Skeletal muscle tissue (tissue), 4 donors: ENCODE data around the gene DNAJB6. TPM values are rescaled to one million over a fixed set of nuclear protein-coding genes. Genes with fewer than 3 reads are reported as not detected.

Experiments used
- H3K27ac ChIP-seq: one replicate; pipeline ENCODE4 v1.7.0; 2013; ENCODE audit warnings: mild to moderate bottlenecking, low read depth, low read length, inconsistent platforms
- H3K27me3 ChIP-seq, 3 donors: one replicate each; pipeline ENCODE4 v1.7.0; 2013; ENCODE audit warnings: low read length in 3 of 3; ENCODE audit not compliant: control insufficient read depth in 3 of 3, insufficient read depth in 3 of 3
- H3K36me3 ChIP-seq, 3 donors: one replicate each; pipeline ENCODE4 v1.7.0; 2013; ENCODE audit warnings: low read length in 3 of 3; ENCODE audit not compliant: control insufficient read depth in 3 of 3, insufficient read depth in 3 of 3
- H3K4me1 ChIP-seq, 3 donors: one replicate each; pipeline ENCODE4 v1.7.0; 2013; ENCODE audit warnings: low read length in 3 of 3, mild to moderate bottlenecking in 3 of 3; ENCODE audit not compliant: control insufficient read depth in 3 of 3, insufficient read depth in 3 of 3
- H3K4me3 ChIP-seq, 3 donors: one replicate each; pipeline ENCODE4 v1.7.0; 2013; ENCODE audit warnings: low read length in 3 of 3
- H3K9ac ChIP-seq, 3 donors: one replicate each; pipeline ENCODE4 v1.7.0; 2013; ENCODE audit warnings: low read length in 3 of 3, mild to moderate bottlenecking in 3 of 3, moderate library complexity in 2 of 3, low read depth in 1 of 3
- H3K9me3 ChIP-seq, 3 donors: one replicate each; pipeline ENCODE4 v1.7.0; 2013; ENCODE audit warnings: low read length in 3 of 3; ENCODE audit not compliant: control insufficient read depth in 3 of 3
- total RNA-seq: library from RNA; depleted of rRNA; stranded (reverse); fragments of >200 nt; gene quantifications from one replicate; pipeline ENCODE4 v1.2.3, GENCODE V29; 2014
- donor health status: Osteomylitis.

Gene DNAJB6
- total RNA-seq, 1 donor from 2014 or later: 68.9 TPM

DNA sequence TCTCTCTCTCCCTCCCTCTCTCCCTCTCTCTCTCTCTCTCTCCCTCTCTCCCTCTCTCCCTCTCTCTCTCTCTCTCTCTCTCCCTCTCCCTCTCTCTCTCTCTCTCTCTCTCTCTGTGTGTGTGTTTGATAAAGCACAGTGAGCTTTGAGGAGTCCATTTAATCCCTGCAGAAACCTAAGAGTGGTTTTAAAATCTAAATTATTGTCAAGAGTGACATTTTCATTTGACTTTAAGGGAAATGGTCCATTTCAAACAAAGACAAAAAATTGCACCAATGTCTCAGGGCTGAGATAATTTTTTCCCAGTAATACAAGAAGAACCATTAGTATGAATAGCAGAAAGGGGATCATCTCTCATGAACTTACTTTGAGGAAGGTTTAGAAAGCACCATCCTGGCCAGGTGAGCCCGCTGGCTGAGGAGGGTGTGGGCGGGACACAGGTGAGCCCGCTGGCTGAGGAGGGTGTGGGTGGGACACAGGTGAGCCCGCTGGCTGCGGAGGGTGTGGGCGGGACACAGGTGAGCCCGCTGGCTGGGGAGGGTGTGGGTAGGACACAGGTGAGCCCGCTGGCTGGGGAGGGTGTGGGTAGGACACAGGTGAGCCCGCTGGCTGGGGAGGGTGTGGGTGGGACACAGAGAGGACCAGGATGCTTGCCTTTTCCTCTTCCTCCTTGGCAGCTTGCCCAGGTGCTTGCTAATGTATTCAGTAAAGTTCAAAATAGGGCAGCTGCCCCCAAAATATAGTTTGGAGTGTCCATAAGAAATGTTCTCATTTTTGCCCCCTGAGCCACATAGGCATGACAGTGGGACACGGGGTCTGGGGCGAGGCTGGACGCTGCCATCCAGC, 125.0 kb downstream of the DNAJB6 start:
- H3K27me3 ChIP-seq: peaks cover 18 to 41% (median 25%) of the 10 kb centered on the region in 3 donors
- H3K9me3 ChIP-seq: no peaks in the 10 kb centered on the region
- peaks cover 0 to 6% (median 4%) of the 10 kb centered on the region in 3 donors for H3K4me1 ChIP-seq
- H3K36me3 ChIP-seq: no peaks in the 10 kb centered on the region
- H3K27ac ChIP-seq: no peak overlapping the region
- peak overlapping the region in 1 of 3 donors; percentile 52 for H3K4me3 ChIP-seq
- peak overlapping the region in 1 of 3 donors; percentile 1 for H3K9ac ChIP-seq

DNA sequence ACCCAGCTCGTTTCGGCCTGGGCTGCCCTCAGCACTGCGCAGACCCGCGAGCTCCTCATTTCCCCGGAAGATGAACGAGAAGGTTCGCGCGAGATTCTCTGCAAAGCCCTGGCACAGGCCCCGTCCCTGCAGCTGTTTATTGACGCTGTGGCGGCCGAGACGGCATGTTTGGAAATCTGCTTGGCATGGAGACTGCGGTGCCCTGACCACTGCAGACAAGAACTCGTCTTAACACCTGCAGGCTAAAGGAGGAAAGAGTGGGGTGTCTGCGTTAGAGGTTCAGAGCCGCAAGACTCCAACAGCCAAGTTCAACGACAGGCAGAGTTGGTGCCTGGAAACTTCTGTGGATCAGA, 125.6 kb downstream of the DNAJB6 start:
- H3K27me3 ChIP-seq: peaks cover 18 to 42% (median 25%) of the 10 kb centered on the region in 3 donors

DNA sequence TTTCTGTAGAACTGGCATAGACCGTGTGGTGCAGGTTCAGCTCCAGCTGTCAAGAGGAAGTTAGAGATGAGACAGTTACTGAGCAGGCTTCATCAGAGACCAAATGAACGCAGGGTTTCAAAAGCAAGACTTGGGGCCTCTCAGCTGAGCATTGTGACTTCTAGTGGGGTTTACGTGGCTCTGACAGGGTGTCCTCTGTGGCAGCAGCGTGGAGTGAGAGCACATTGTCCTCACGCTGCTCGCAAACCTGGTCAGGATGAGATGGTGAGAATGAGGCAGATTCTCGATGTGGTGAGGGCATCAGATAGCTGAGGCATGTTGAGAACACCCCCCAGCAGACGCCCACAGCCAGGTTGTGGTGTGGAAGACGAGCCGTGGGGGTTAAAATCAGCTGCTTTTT, 126.0 kb downstream of the DNAJB6 start:
- Histone ChIP-seq H3K4me3 (no peak overlapping the region), H3K9me3 (no peaks in the 10 kb centered on the region), H3K36me3 (no peaks in the 10 kb centered on the region), H3K27me3 (peaks cover 18 to 37% (median 25%) of the 10 kb centered on the region in 3 donors), H3K27ac (no peak overlapping the region), H3K9ac (peak overlapping the region in 2 of 3 donors; percentile 1 to 32), H3K4me1 (peaks cover 0 to 6% (median 4%) of the 10 kb centered on the region in 3 donors)

More for the DNA sequence above, 125.6 kb downstream of the DNAJB6 start:
- Histone ChIP-seq H3K36me3 (no peaks in the 10 kb centered on the region), H3K9ac (peak overlapping the region in 2 of 3 donors; percentile 1 to 32), H3K4me1 (peaks cover 0 to 6% (median 4%) of the 10 kb centered on the region in 3 donors), H3K4me3 (peak overlapping the region in 1 of 3 donors; percentile 52), H3K27ac (no peak overlapping the region), H3K9me3 (no peaks in the 10 kb centered on the region)

DNA sequence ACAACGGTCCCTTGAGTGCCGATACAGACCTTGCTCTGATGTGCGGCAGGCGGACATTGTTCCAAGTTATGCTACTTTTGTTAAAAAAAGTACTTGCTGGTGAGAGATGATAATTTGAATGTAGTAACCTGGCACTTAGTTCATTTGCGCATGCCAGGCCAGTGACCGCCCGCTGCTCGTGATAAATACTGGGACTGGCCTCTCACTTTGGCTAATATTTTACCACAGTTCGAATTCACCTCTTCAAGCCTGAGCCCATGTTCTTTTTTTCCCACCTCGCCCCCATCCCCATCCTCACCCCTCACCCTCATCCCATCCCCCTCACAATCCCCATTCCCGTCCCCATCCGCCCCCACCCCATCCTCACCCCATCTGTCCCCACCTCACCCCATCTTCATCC, 126.4 kb downstream of the DNAJB6 start:
- H3K4me1 ChIP-seq: peaks cover 0 to 6% (median 4%) of the 10 kb centered on the region in 3 donors
- H3K4me3 ChIP-seq: no peak overlapping the region
- no peak overlapping the region for H3K27ac ChIP-seq
- no peaks in the 10 kb centered on the region for H3K9me3 ChIP-seq
- no peak overlapping the region for H3K9ac ChIP-seq
- H3K27me3 ChIP-seq: peaks cover 18 to 37% (median 25%) of the 10 kb centered on the region in 3 donors
- H3K36me3 ChIP-seq: no peaks in the 10 kb centered on the region

DNA sequence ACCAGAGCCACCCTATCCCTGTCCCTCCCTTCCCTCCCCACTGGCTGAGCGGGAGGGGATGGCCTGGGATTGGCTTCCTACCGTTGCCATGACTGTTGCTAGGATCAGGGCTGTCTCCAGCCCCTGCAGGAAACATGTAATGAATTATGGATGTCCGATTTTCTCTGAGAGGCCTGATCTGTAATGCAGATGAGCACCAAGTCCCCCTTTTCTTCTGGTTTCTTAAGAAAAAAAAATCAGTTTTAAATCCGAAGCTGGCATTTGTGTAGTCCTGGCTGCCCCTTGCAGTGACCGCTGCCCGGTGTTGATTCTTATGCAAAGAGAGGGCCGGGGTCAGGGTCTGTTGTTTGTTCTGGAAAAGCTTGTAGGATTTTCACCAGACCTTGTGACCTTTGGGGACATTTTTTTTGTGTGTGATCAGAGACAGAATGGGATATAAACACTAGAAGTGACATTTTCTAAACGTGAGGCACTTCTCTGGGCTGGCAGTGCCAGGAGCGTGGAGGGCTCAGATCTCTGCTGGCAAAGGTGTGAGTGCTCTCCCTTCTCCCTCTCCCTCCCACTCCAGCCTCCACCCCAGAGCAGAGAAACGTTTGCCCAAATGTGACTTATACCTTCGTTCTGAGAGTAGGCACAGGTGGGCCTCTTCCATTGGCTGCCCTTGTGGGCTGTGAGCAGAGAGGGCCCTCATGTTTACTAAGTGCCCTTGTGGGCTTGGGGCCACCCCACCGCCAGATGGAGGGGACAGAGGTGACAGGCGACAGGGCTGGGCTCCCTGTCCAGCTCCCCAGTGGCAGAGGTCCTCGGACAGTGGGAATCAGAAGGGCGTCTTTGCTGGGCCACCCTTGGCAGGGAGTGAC, 127.5 kb downstream of the DNAJB6 start:
- H3K4me3 ChIP-seq: no peak overlapping the region
- no peaks in the 10 kb centered on the region for H3K36me3 ChIP-seq
- no peak overlapping the region for H3K9ac ChIP-seq
- no peak overlapping the region for H3K27ac ChIP-seq
- H3K27me3 ChIP-seq: peaks cover 18 to 39% (median 25%) of the 10 kb centered on the region in 3 donors
- peaks cover 0 to 6% (median 4%) of the 10 kb centered on the region in 3 donors for H3K4me1 ChIP-seq
- no peaks in the 10 kb centered on the region for H3K9me3 ChIP-seq

DNA sequence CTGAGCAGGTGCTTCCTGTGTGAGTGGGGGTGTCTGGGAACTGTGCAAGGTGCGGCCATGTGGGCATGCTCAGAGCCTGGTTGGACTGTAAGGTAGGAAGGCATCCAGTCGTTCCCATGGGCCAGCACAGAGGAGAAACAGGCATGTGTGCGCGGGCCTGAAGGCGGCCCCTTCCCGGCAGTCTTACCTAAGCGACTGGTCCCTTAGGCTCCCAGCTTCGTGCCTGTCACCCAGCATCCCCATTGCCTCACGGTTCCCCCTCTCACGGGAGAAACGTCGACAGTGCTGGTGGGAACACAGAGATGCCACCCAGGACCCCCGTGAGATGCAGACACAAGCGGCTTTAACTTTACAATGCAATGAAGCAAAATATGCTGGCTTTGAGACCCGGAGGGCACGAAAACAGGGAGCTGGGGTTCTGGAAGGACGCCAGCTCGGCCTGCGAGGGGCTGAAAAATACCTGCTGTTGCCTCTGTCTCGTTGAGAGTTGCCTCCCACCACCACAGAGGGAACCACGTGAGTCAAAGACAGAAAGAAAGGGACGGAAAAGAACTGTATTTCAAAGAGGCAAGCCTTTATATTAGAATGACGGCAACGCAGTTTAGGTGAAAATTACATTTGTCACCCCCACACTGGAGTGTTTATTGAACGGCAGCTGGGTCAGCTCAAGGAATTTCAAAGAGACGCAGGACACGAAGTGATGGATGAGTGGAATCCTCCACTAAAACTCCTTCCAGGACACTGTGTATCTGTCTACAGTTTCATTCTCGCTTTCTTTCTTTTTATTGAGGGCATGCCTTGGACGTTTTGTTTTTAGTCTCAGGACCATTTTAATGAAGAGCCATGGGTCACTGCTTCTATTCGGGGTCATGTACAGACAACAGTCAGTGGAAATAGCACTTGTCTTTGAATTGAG, 128.4 kb downstream of the DNAJB6 start:
- Histone ChIP-seq H3K9me3 (no peaks in the 10 kb centered on the region), H3K27ac (no peak overlapping the region), H3K4me3 (no peak overlapping the region), H3K27me3 (peaks cover 18 to 39% (median 25%) of the 10 kb centered on the region in 3 donors), H3K36me3 (no peaks in the 10 kb centered on the region), H3K9ac (no peak overlapping the region), H3K4me1 (peaks cover 0 to 6% (median 4%) of the 10 kb centered on the region in 3 donors)

DNA sequence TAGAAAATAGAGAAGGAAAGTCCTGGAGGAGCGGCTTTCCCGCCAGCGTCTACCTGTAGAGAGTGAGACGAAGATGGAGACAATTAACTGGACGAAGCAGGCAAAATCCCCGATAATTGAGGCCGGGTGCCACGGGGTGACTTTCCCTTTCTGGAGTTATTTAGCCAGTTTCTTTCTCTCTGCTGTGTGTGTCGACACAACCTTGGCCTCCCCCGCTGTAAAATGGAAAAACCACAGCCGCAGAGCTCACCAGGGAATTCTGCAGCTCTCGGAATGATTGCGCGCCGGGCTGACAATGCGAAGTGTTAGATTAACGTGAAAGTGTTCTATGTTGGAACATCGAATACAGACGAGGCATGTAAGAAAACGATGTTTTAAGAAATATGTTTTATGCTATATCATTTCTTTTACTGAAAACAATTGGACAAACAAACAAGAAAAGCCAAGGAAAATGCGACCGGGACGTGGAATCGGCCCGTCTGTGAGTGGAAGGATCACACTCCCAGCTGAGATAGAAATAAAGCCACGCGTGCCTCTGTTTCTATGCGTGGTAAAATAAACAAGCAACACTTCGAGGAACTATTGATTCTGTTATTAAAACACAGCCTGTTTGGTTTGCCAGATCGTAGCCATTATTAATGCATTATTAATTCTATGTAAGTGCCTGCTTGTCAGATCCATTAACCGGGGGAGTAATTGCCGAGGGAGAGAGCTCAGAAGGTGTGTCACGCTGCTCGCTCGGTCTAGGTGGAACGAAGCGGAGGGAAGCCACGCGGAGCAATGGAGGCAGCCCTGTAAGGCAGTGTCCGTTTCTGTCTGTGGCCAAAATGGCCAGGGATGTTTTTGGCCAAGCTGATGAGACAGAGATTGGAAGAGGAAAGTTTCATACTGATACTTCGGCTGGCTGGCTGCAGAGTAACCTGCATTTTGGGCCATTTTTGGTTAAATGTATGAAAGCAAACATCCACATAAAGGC, 129.4 kb downstream of the DNAJB6 start:
- Histone ChIP-seq H3K4me3 (no peak overlapping the region), H3K9me3 (no peaks in the 10 kb centered on the region), H3K27me3 (peaks cover 18 to 39% (median 25%) of the 10 kb centered on the region in 3 donors), H3K9ac (no peak overlapping the region), H3K4me1 (peaks cover 0 to 6% (median 4%) of the 10 kb centered on the region in 3 donors), H3K27ac (no peak overlapping the region), H3K36me3 (no peaks in the 10 kb centered on the region)

DNA sequence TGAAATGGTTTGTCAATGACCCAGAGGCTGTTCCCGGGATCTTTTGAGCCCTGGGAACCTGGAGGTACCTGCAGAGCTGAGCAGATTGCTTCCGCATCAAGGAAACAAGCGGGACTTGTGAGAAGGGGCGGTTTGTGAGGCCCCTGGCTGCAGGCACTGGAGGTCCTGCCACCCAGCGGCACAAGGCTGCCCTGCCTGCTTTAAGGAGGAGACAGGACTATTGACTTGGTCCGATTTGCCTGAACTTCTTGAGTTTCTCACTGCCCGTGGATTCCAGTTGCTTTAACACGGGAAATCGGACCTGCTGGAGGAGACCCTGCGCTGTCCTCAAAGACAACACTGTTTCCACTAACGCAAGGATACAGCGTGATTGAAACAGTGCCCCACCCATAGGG, 130.1 kb downstream of the DNAJB6 start:
- Histone ChIP-seq H3K4me3 (no peak overlapping the region), H3K27me3 (peaks cover 18 to 39% (median 25%) of the 10 kb centered on the region in 3 donors), H3K4me1 (peaks cover 0 to 6% (median 4%) of the 10 kb centered on the region in 3 donors), H3K9me3 (no peaks in the 10 kb centered on the region), H3K9ac (no peak overlapping the region), H3K27ac (no peak overlapping the region), H3K36me3 (peaks cover 0 to 3% (median 0%) of the 10 kb centered on the region in 3 donors)
